ACC112 (cell line): ENCODE data around the gene DNAJC22.
A peak's percentile ranks its signal among the peaks of the same experiment; 100 is the strongest.
"Not testable (repeated sequence)": the region's sequence is repeated elsewhere in the genome, so short reads cannot be mapped to it uniquely, and the experiment has no call there.

Experiments used
- H2AFZ ChIP-seq: fragments of 200-600 bp; sonication (generic); one replicate; pipeline ENCODE4 v1.6.0; 2017; ENCODE audit warnings: antibody characterized with exemption, low read length; ENCODE audit not compliant: unreplicated experiment
- H3K27ac ChIP-seq: fragments of 200-600 bp; sonication (generic); 2 replicates; pipeline ENCODE4 v1.5.1; 2014; ENCODE audit warnings: low read depth, mild to moderate bottlenecking, antibody characterized with exemption, low read length, moderate library complexity
- H3K27me3 ChIP-seq: fragments of 200-600 bp; sonication (generic); 2 replicates; pipeline ENCODE4 v1.6.1; 2014; ENCODE audit warnings: mild to moderate bottlenecking, antibody characterized with exemption, low read length, moderate library complexity, mixed read lengths; ENCODE audit not compliant: insufficient read depth
- H3K36me3 ChIP-seq: fragments of 200-600 bp; sonication (generic); 2 replicates; pipeline ENCODE4 v1.6.1; 2016; ENCODE audit warnings: mild to moderate bottlenecking, antibody characterized with exemption, low read length, moderate library complexity, mixed read lengths; ENCODE audit not compliant: insufficient read depth
- H3K4me1 ChIP-seq: fragments of 200-600 bp; sonication (generic); one replicate; pipeline ENCODE4 v1.6.1; 2016; ENCODE audit warnings: low read length, mixed read lengths; ENCODE audit not compliant: insufficient read depth, unreplicated experiment, control insufficient read depth
- H3K4me3 ChIP-seq: fragments of 200-600 bp; sonication (generic); 2 replicates; pipeline ENCODE4 v1.5.1; 2014; ENCODE audit warnings: mild to moderate bottlenecking, low read depth, low read length
- H3K79me2 ChIP-seq: fragments of 200-600 bp; sonication (generic); one replicate; pipeline ENCODE4 v1.6.0; 2016; ENCODE audit warnings: low read length; ENCODE audit not compliant: control insufficient read depth, unreplicated experiment, insufficient read depth

Gene DNAJC22

GRCh38 chr12:49331380-49332222, 15.1 kb upstream of the DNAJC22 start:
- no peak overlapping the region for H3K4me3 ChIP-seq
- no peaks in the 10 kb centered on the region for H3K79me2 ChIP-seq
- H2AFZ ChIP-seq, result no peak overlapping the region
- no peaks in the 10 kb centered on the region for H3K36me3 ChIP-seq
- H3K4me1 ChIP-seq, result no peaks in the 10 kb centered on the region
- peaks cover 17% of the 10 kb centered on the region for H3K27me3 ChIP-seq
- H3K27ac ChIP-seq, result no peak overlapping the region

DNA sequence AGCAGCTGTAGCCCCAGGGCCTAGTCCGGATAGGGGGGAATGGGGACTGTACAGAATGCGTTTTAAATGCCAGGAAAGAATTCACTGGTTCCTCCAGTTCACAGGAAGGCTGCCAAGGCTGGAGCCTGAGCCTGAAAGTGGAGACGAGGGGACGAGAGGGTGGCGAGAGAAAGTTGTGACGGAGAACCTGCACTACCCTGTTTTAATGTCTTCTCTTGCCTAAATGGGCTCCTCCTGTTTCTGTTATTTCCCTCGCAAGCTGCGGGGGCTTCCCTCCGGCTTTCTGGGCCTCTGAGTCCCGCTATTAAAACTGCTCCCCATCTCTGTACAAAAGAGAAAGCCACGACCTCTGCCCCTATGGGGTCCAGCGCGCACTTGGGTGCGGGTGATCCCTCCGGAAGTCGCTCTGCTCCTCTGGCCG, 14.2 kb upstream of the DNAJC22 start:
- Histone ChIP-seq H3K4me3 (no peak overlapping the region), H3K27me3 (peaks cover 21% of the 10 kb centered on the region), H3K79me2 (no peaks in the 10 kb centered on the region)

GRCh38 chr12:49332891-49333371, 13.8 kb upstream of the DNAJC22 start:
- no peak overlapping the region for H3K27ac ChIP-seq
- peaks cover 25% of the 10 kb centered on the region for H3K27me3 ChIP-seq

More for the DNA sequence above, 14.2 kb upstream of the DNAJC22 start:
- H3K4me1 ChIP-seq, result no peaks in the 10 kb centered on the region
- H2AFZ ChIP-seq, result no peak overlapping the region
- no peak overlapping the region for H3K27ac ChIP-seq
- H3K36me3 ChIP-seq, result no peaks in the 10 kb centered on the region

GRCh38 chr12:49333778-49334177, 12.9 kb upstream of the DNAJC22 start:
- H3K27ac ChIP-seq, H3K36me3 ChIP-seq, H3K79me2 ChIP-seq, H2AFZ ChIP-seq, H3K4me3 ChIP-seq, H3K4me1 ChIP-seq: not testable (repeated sequence)
- peaks cover 25% of the 10 kb centered on the region for H3K27me3 ChIP-seq

More at GRCh38 chr12:49332891-49333371, 13.8 kb upstream of the DNAJC22 start:
- Histone ChIP-seq H3K79me2 (no peaks in the 10 kb centered on the region), H3K4me1 (no peaks in the 10 kb centered on the region), H2AFZ (no peak overlapping the region), H3K36me3 (no peaks in the 10 kb centered on the region), H3K4me3 (no peak overlapping the region)

DNA sequence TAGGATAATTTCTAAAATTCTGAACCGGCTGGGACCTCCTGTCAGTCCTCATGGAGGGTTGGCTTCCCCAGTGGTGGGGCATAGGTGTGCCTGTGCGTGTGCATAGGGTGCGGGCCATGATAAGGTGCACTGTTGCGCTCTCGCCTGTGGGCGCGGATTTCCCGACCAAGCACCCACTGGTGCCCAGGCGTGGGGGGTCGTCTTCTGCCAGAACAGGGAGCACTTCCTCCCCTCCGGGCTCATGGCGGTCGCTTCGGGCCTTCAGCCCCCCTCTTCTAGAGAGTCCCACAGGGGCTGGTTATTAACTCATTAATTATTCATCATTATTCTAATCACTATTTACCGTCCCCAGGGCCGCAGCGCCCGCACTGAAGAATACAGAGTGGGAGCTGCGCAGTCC, 12.5 kb upstream of the DNAJC22 start:
- Histone ChIP-seq H3K36me3 (no peaks in the 10 kb centered on the region), H3K4me1 (no peaks in the 10 kb centered on the region), H2AFZ (no peak overlapping the region), H3K4me3 (no peak overlapping the region), H3K27ac (no peak overlapping the region), H3K27me3 (peaks cover 25% of the 10 kb centered on the region), H3K79me2 (no peaks in the 10 kb centered on the region)

- no peak overlapping the region for H3K4me3 ChIP-seq
- no peaks in the 10 kb centered on the region for H3K79me2 ChIP-seq
- H2AFZ ChIP-seq, result no peak overlapping the region
- no peaks in the 10 kb centered on the region for H3K4me1 ChIP-seq
- H3K36me3 ChIP-seq, result no peaks in the 10 kb centered on the region
- peaks cover 25% of the 10 kb centered on the region for H3K27me3 ChIP-seq
- H3K27ac ChIP-seq, result no peak overlapping the region
These were observed 12.0 kb upstream of the DNAJC22 start for GRCh38 chr12:49334681-49335080.

DNA sequence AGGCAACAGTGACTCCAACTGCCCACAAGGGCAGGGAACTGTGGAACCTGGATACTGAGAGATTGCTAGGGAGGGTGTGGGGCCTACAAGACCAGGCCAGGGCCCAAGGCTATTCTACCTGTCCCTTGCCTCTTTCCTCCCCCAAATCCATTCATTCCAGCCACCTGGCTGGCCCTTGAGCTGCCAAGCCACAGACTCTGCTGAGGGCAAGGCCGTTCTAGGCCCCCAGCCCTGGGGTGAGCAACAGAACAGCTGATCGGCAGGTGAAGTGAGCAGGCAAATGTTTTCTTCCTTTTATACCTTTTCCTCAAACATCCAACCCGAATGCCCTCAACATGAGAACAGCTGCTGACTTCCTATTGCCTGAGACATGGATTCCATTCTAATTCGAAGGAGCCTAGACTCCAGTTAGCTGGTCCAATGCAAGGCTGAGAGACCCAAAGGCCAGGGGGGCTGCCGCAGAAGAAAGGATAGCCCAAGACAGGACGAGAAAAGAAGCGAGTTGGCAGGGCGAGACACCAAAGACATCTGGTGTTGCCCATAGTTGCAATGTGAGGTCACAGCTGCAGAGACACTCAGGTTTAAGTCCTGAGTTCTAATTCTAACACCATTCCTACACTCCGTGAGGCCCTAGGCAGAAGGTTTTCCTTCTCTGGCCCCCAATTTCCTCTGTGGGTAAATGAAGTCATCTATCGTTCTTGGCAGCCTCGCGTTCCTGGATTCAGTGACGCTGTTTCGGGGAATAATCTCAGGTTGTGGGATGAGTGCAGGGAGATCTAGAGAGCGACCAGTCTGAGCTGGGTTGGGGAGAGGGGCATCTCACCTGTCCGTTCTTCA, 11.4 kb upstream of the DNAJC22 start:
- H3K36me3 ChIP-seq, result no peaks in the 10 kb centered on the region
- no peak overlapping the region for H3K4me3 ChIP-seq
- H2AFZ ChIP-seq, result no peak overlapping the region
- H3K27ac ChIP-seq, result no peak overlapping the region
- no peaks in the 10 kb centered on the region for H3K4me1 ChIP-seq
- H3K27me3 ChIP-seq, result peaks cover 29% of the 10 kb centered on the region
- H3K79me2 ChIP-seq, result no peaks in the 10 kb centered on the region

GRCh38 chr12:49335955-49336644, 10.6 kb upstream of the DNAJC22 start:
- no peak overlapping the region for H2AFZ ChIP-seq
- no peaks in the 10 kb centered on the region for H3K36me3 ChIP-seq
- H3K4me1 ChIP-seq, result no peaks in the 10 kb centered on the region
- H3K27ac ChIP-seq, result no peak overlapping the region
- H3K27me3 ChIP-seq, result peaks cover 36% of the 10 kb centered on the region
- H3K79me2 ChIP-seq, result no peaks in the 10 kb centered on the region
- peak overlapping the region; percentile 55 for H3K4me3 ChIP-seq

- H3K4me1 ChIP-seq, result no peaks in the 10 kb centered on the region
- H3K36me3 ChIP-seq, result no peaks in the 10 kb centered on the region
- no peak within 1 kb of the TSS for H3K27ac ChIP-seq
- peak within 1 kb of the TSS; percentile 68 for H2AFZ ChIP-seq
- no peaks in the 10 kb centered on the region for H3K79me2 ChIP-seq
- peak within 1 kb of the TSS; percentile 55 for H3K4me3 ChIP-seq
- peaks cover 44% of the 10 kb centered on the region for H3K27me3 ChIP-seq
These were observed 9.8 kb upstream of the DNAJC22 start, which contains the start of gene C1QL4 for GRCh38 chr12:49336645-49337584. C1QL4 (minus strand) TSS chr12:49337188; CDS start chr12:49336477, 711 bp downstream.
